KOPT-K1 (cell line): ENCODE data around the gene PADI1.

Experiments used
- H3K27ac ChIP-seq: fragments of 200-600 bp; sonication (generic); 2 replicates; pipeline ENCODE4 v1.5.1; 2016; ENCODE audit warnings: antibody characterized with exemption, mild to moderate bottlenecking, low read depth, low read length; ENCODE audit not compliant: poor library complexity, severe bottlenecking
- H3K36me3 ChIP-seq: fragments of 200-600 bp; sonication (generic); 2 replicates; pipeline ENCODE4 v1.5.1; 2017; ENCODE audit warnings: antibody characterized with exemption, mild to moderate bottlenecking, low read length, moderate library complexity; ENCODE audit not compliant: insufficient read depth
- H3K9me3 ChIP-seq: fragments of 200-600 bp; sonication (generic); 2 replicates; pipeline ENCODE4 v1.5.1; 2017; ENCODE audit warnings: antibody characterized with exemption, low read length, mild to moderate bottlenecking; ENCODE audit not compliant: insufficient read depth, poor library complexity, severe bottlenecking

The PADI1 gene

GRCh38 chr1:17204546-17205440 is at the start of gene PADI1:
Gene PADI1, plus strand, starts transcription at chr1:17205128. Its CDS starts 90 bp downstream, at chr1:17205218.
- H3K9me3 ChIP-seq: no peaks in the 10 kb centered on the region
- no peak within 1 kb of the TSS for H3K27ac ChIP-seq
- no peaks in the 10 kb centered on the region for H3K36me3 ChIP-seq

GRCh38 chr1:17155257-17155920 is 49.5 kb upstream of the PADI1 start:
- H3K9me3 ChIP-seq: peaks cover 36% of the 10 kb centered on the region

GRCh38 chr1:17156108-17156507 is 48.8 kb upstream of the PADI1 start:
- Histone ChIP-seq H3K9me3 (peaks cover 32% of the 10 kb centered on the region), H3K36me3 (no peaks in the 10 kb centered on the region), H3K27ac (no peak overlapping the region)

More at GRCh38 chr1:17155257-17155920, 49.5 kb upstream of the PADI1 start:
- no peaks in the 10 kb centered on the region for H3K36me3 ChIP-seq
- no peak overlapping the region for H3K27ac ChIP-seq

GRCh38 chr1:17158961-17159360 is 46.0 kb upstream of the PADI1 start:
- Histone ChIP-seq H3K9me3 (peaks cover 24% of the 10 kb centered on the region), H3K27ac (no peak overlapping the region), H3K36me3 (no peaks in the 10 kb centered on the region)

GRCh38 chr1:17161137-17161740 is 43.7 kb upstream of the PADI1 start:
- H3K9me3 ChIP-seq: peaks cover 4% of the 10 kb centered on the region
- H3K27ac ChIP-seq: no peak overlapping the region
- no peaks in the 10 kb centered on the region for H3K36me3 ChIP-seq

- no peak overlapping the region for H3K27ac ChIP-seq
Measured at GRCh38 chr1:17161926-17162800, 42.8 kb upstream of the PADI1 start.

GRCh38 chr1:17162941-17163340 is 42.0 kb upstream of the PADI1 start:
- H3K27ac ChIP-seq: no peak overlapping the region
- H3K9me3 ChIP-seq: no peaks in the 10 kb centered on the region
- no peaks in the 10 kb centered on the region for H3K36me3 ChIP-seq

More at GRCh38 chr1:17161926-17162800, 42.8 kb upstream of the PADI1 start:
- peaks cover 3% of the 10 kb centered on the region for H3K9me3 ChIP-seq
- H3K36me3 ChIP-seq: no peaks in the 10 kb centered on the region

GRCh38 chr1:17163371-17163770 is 41.6 kb upstream of the PADI1 start:
- H3K9me3 ChIP-seq: no peaks in the 10 kb centered on the region
- no peaks in the 10 kb centered on the region for H3K36me3 ChIP-seq
- no peak overlapping the region for H3K27ac ChIP-seq

GRCh38 chr1:17163789-17164666 is 40.9 kb upstream of the PADI1 start:
- Histone ChIP-seq H3K9me3 (no peaks in the 10 kb centered on the region), H3K27ac (no peak overlapping the region), H3K36me3 (no peaks in the 10 kb centered on the region)

GRCh38 chr1:17165823-17166222 is 39.1 kb upstream of the PADI1 start:
- Histone ChIP-seq H3K36me3 (no peaks in the 10 kb centered on the region), H3K9me3 (no peaks in the 10 kb centered on the region), H3K27ac (no peak overlapping the region)

- H3K27ac ChIP-seq: no peak overlapping the region
- no peaks in the 10 kb centered on the region for H3K9me3 ChIP-seq
- no peaks in the 10 kb centered on the region for H3K36me3 ChIP-seq
Measured at GRCh38 chr1:17167041-17167785, 37.7 kb upstream of the PADI1 start.

GRCh38 chr1:17167786-17168090 is 37.2 kb upstream of the PADI1 start:
- H3K36me3 ChIP-seq: no peaks in the 10 kb centered on the region
- H3K9me3 ChIP-seq: no peaks in the 10 kb centered on the region
- no peak overlapping the region for H3K27ac ChIP-seq

GRCh38 chr1:17168091-17168876 is 36.6 kb upstream of the PADI1 start:
- H3K36me3 ChIP-seq: no peaks in the 10 kb centered on the region
- H3K9me3 ChIP-seq: no peaks in the 10 kb centered on the region
- H3K27ac ChIP-seq: no peak overlapping the region
